ENCODE data around the gene ZNF28. TPM values are rescaled to one million over a fixed set of nuclear protein-coding genes. Genes with fewer than 3 reads are reported as not detected.
"Not testable (repeated sequence)": the region's sequence is repeated elsewhere in the genome, so short reads cannot be mapped to it uniquely, and the experiment has no call there.

The ZNF28 gene
- total RNA-seq, 4 donors from 2014 or later, result 7.2 to 20.3 (median 13.5) TPM

DNA sequence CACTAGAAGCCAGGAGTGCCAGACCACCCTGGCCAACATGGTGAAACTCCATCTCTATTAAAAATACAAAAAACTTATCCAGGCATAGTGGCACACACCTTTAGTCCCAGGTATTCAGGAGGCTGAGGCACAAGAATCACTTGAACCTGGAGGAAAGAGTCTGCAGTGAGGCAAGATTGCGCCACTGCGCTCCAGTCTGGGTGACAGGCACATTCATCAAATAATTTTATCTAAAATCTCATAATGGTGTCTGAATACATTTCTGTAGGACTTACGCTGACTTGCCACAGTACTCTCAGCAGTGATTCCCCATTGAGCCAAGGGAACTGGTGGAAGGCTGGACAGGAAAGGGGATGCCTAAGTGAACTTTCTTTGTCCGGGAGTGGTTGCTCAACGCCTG, 4.3 kb upstream of the ZNF28 start:
- TF ChIP-seq EP300 (IDR thresholded peaks at IDR 0.05) (no peak), POLR2A (IDR thresholded peaks at IDR 0.05) (no peak)
- TF ChIP-seq, protein P1, sequence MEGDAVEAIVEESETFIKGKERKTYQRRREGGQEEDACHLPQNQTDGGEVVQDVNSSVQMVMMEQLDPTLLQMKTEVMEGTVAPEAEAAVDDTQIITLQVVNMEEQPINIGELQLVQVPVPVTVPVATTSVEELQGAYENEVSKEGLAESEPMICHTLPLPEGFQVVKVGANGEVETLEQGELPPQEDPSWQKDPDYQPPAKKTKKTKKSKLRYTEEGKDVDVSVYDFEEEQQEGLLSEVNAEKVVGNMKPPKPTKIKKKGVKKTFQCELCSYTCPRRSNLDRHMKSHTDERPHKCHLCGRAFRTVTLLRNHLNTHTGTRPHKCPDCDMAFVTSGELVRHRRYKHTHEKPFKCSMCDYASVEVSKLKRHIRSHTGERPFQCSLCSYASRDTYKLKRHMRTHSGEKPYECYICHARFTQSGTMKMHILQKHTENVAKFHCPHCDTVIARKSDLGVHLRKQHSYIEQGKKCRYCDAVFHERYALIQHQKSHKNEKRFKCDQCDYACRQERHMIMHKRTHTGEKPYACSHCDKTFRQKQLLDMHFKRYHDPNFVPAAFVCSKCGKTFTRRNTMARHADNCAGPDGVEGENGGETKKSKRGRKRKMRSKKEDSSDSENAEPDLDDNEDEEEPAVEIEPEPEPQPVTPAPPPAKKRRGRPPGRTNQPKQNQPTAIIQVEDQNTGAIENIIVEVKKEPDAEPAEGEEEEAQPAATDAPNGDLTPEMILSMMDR (IDR thresholded peaks at IDR 0.05), result no peak
- no peaks in the 10 kb centered on the region for H3K27me3 ChIP-seq
- no peak overlapping the region for H3K27ac ChIP-seq
- 88 to 90% methylated on average over 5 of the region's 5 CpGs for WGBS, 2 donors
- H3K4me1 ChIP-seq, result peaks cover 0 to 2% (median 0%) of the 10 kb centered on the region in 4 donors
- H3K9me3 ChIP-seq, result peaks cover 0 to 6% (median 0%) of the 10 kb centered on the region in 4 donors
- H3K4me3 ChIP-seq, result no peak overlapping the region
- DNase-seq (ENCODE audit: low spot score in 2 of 2), result no peak
- H3K36me3 ChIP-seq, result no peaks in the 10 kb centered on the region

DNA sequence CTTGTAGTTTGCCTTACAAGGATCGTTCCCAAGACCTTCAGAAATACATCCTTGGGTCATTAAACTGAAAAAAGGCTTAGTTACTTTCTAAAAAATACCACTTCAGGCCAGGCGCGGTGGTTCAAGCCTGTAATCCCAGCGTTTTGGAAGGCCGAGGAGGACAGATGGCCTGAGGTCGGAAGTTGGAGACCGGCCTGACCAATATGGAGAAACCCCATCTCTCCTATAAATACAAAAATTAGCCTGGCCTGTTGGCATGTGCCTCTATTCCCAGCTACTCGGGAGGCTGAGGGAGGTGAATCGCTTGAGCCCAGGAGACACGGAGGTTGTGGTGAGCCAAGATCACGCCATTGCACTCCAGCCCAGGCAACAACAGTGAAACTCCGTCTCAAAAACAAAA, 2.2 kb upstream of the ZNF28 start:
- no peaks in the 10 kb centered on the region for H3K36me3 ChIP-seq
- no peak for DNase-seq (ENCODE audit: low spot score in 2 of 2)
- H3K27ac ChIP-seq, result no peak overlapping the region
- H3K27me3 ChIP-seq, result no peaks in the 10 kb centered on the region
- H3K9me3 ChIP-seq, result peaks cover 0 to 6% (median 0%) of the 10 kb centered on the region in 4 donors
- WGBS, 2 donors, result 94 to 96% methylated on average over 12 of the region's 12 CpGs
- peaks cover 0 to 7% (median 0%) of the 10 kb centered on the region in 4 donors for H3K4me1 ChIP-seq
- no peak overlapping the region for H3K4me3 ChIP-seq
- TF ChIP-seq POLR2A (IDR thresholded peaks at IDR 0.05) (no peak), EP300 (IDR thresholded peaks at IDR 0.05) (no peak)
- TF ChIP-seq, protein P1 (IDR thresholded peaks at IDR 0.05), result no peak

DNA sequence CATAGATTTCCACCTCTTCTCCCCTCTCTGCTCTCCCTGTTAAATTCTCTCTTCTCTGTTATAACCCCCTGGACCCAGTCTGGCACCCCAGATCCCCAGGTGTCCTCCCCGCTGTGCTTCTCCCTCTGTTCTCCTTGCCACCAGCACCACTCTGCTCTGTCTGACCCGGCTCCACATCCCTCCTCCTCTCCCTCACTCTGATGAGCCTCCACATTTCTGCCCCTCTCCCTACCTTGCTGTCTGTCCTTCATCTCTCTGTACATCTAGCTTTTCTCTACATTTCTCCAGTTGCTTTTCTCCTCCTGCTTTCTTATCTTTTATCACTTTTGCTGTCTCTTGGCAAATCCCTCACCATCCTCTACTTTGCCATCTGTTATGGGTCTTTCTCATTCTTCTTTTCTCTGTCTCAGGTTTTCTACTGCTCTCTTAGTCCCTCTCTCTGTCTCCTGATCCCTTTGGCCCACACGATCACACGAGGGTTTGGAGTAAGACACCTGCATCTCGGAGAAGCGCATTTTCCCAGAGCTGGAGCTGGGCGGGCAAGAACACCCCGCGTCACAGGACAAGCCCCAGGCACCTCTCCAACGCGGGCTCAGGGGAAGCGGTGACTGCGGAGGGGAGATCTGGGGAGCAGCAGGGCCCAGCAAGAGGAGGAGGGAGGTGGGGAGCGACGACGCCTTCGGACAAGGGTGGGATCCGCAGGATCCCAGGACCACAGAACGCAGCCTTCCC, 795 bp downstream of the ZNF28 start:
- H3K9me3 ChIP-seq; H3K27me3 ChIP-seq; H3K4me1 ChIP-seq; DNase-seq (ENCODE audit: low spot score in 2 of 2): not testable (repeated sequence)
- peak overlapping the region in 3 of 4 donors; percentile 31 to 85 (median 74) for H3K27ac ChIP-seq
- H3K4me3 ChIP-seq, result peak overlapping the region; percentile 38 to 67 (median 53)
- H3K36me3 ChIP-seq, result peaks cover 0 to 29% (median 0%) of the 10 kb centered on the region in 3 donors
- WGBS, 2 donors, result 8% methylated on average over 19 of the region's 19 CpGs

DNA sequence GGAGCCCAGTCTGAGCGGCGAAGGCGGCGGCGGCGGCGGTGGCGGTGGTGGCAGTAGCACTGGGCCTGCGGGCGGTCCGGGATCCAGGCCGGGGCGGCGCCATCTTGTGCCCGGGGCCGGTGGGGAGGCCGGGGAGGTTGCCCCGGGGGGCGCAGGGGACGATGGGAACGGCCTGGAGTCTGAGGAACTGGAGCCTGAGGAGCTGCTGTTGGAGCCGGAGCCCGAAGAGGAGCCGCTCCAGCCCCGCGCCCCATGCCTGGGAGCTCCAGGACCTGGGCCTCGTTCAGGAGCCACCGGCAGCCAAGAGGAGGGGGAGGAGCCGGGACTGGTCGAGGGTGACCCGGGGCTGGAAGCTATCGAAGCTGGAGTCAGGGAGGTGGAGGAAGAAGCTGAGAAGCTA, 11.6 kb downstream of the ZNF28 start:
- H3K4me1 ChIP-seq, result no peaks in the 10 kb centered on the region
- no peaks in the 10 kb centered on the region for H3K27me3 ChIP-seq
- peaks cover 0 to 59% (median 0%) of the 10 kb centered on the region in 4 donors for H3K9me3 ChIP-seq
- no peak overlapping the region for H3K27ac ChIP-seq
- DNase-seq (ENCODE audit: low spot score in 2 of 2), result no peak
- H3K4me3 ChIP-seq, result no peak overlapping the region
- WGBS, 2 donors, result 85 to 97% methylated on average over 32 of the region's 32 CpGs
- H3K36me3 ChIP-seq, result peaks cover 3 to 74% (median 16%) of the 10 kb centered on the region in 3 donors
- TF ChIP-seq, protein P1 (IDR thresholded peaks at IDR 0.05), result no peak
- no peak for TF ChIP-seq POLR2A (IDR thresholded peaks at IDR 0.05)
- no peak for TF ChIP-seq EP300 (IDR thresholded peaks at IDR 0.05)

DNA sequence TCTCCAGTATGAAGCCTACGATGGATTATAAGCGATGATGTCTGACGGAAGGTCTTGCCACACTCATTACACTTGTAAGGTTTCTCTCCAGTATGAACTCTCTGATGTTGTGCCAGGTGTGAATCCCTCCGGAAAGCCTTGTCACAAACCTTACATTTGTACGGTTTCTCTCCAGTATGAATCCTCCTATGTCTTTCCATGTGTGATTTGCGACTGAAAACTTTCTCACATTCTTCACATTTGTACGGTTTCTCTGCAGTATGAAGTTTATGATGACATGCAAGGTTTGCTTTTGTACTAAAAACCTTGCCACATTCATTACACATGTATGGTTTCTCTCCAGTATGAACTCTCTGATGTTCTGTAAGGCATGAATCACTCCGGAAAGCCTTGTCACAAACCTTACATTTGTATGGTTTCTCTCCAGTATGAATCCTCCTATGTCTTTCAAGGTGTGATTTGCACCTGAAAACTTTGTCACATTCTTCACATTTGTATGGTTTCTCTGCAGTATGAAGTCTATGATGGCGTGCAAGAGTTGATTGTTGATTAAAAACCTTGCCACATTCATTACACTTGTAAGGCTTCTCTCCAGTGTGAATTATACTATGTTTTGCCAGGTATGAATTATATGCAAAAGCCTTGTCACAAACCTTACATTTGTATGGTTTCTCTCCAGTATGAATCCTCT, 21.3 kb downstream of the ZNF28 start:
- Histone ChIP-seq H3K36me3 (peaks cover 7 to 91% (median 20%) of the 10 kb centered on the region in 3 donors), H3K9me3 (peaks cover 0 to 98% (median 35%) of the 10 kb centered on the region in 4 donors)
- H3K27me3 ChIP-seq; H3K27ac ChIP-seq; DNase-seq (ENCODE audit: low spot score in 2 of 2); H3K4me3 ChIP-seq; H3K4me1 ChIP-seq: not testable (repeated sequence)
- WGBS, 2 donors, result 93 to 98% methylated on average over 9 of the region's 9 CpGs

DNA sequence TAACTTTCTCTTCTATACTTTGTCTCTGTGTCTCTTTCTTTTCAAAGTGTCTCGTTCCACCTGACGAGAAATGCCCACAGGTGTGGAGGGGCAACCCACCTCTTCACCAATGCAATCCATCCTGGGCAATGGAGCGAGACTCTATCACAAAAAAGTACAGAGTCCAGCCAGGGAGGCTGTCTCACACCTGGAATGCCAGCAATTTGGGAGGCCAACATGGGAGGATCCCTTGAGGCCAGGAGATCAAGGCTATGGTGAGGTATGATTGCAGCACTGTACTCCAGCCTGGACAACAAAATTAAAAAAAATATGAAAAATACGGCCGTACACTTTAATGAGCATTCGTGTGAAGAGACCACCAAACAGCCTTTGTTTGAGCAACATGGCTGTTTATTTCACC, 32.0 kb downstream of the ZNF28 start:
- H3K27me3 ChIP-seq, result no peaks in the 10 kb centered on the region
- 91 to 95% methylated on average over 6 of the region's 6 CpGs for WGBS, 2 donors
- H3K27ac ChIP-seq, result no peak overlapping the region
- TF ChIP-seq POLR2A (IDR thresholded peaks at IDR 0.05) (no peak), EP300 (IDR thresholded peaks at IDR 0.05) (no peak)
- TF ChIP-seq, protein P1 (IDR thresholded peaks at IDR 0.05), result no peak
- DNase-seq (ENCODE audit: low spot score in 2 of 2), result no peak
- no peak overlapping the region for H3K4me3 ChIP-seq
- peaks cover 0 to 14% (median 0%) of the 10 kb centered on the region in 4 donors for H3K9me3 ChIP-seq
- peaks cover 0 to 4% (median 0%) of the 10 kb centered on the region in 3 donors for H3K36me3 ChIP-seq
- peaks cover 0 to 18% (median 0%) of the 10 kb centered on the region in 4 donors for H3K4me1 ChIP-seq
